Fibroblast of mammary gland (primary cell): ENCODE results near the gene KLK7.
A peak's percentile ranks its signal among the peaks of the same experiment; 100 is the strongest.

Experiments used
- DNase-seq: peaks from one replicate; pipeline ENCODE4 v3.0.0-alpha.2; 2010; ENCODE audit warnings: low read depth
- H3K4me3 ChIP-seq: 2 replicates; pipeline ENCODE4 v1.5.1; 2011; ENCODE audit warnings: low read depth, mild to moderate bottlenecking, low read length, moderate library complexity; ENCODE audit not compliant: control insufficient read depth
- TF ChIP-seq, protein P1 (sequence below): conservative IDR thresholded peaks from 2 replicates; pipeline ENCODE4 v1.5.1; 2011; ENCODE audit warnings: low read depth, low read length, inconsistent platforms; ENCODE audit not compliant: control insufficient read depth, insufficient read depth

KLK7 gene

DNA sequence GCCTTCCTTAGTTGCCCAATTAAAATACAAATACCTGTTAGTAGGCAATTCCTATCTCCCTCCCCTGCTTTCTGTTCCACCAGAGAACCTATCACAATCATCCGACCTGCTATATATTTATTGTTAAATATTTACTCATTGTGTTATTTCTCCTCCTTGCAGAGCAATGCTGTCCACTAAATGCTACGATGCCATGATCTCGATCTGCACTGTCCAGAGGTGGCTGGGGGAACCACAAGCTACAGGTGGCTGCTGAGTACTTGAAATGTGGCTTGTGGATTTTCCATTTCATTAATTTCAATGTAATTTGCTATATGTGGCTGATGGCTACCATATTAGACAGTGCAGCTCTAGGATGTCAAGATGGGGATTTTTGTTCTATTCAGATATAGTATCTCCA lies 19.5 kb downstream of the KLK7 start:
- DNase-seq = no peak
- TF ChIP-seq, protein P1, sequence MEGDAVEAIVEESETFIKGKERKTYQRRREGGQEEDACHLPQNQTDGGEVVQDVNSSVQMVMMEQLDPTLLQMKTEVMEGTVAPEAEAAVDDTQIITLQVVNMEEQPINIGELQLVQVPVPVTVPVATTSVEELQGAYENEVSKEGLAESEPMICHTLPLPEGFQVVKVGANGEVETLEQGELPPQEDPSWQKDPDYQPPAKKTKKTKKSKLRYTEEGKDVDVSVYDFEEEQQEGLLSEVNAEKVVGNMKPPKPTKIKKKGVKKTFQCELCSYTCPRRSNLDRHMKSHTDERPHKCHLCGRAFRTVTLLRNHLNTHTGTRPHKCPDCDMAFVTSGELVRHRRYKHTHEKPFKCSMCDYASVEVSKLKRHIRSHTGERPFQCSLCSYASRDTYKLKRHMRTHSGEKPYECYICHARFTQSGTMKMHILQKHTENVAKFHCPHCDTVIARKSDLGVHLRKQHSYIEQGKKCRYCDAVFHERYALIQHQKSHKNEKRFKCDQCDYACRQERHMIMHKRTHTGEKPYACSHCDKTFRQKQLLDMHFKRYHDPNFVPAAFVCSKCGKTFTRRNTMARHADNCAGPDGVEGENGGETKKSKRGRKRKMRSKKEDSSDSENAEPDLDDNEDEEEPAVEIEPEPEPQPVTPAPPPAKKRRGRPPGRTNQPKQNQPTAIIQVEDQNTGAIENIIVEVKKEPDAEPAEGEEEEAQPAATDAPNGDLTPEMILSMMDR = no peak
- no peak overlapping the region for H3K4me3 ChIP-seq

DNA sequence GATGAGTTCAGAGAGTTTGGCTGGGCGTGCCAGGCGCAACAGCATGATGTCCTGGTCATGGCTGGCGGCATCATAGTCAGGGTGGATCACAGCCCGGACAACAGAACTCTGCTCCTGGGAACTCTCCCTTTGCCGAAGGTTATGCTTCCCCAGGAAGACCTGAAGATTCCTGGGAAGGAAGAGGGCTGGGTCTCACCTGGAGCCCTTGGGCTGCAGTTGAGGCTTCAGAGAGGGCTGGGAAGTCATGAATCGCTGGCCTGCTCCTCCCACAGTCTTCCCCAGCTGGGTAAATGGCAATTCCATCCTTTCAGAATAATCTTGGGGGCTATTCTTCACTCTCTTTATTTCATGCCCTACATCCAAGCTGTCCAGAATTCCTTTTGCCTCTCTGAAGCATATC lies 20.3 kb downstream of the KLK7 start:
- no peak for DNase-seq
- no peak overlapping the region for H3K4me3 ChIP-seq
- TF ChIP-seq, protein P1 = no peak

DNA sequence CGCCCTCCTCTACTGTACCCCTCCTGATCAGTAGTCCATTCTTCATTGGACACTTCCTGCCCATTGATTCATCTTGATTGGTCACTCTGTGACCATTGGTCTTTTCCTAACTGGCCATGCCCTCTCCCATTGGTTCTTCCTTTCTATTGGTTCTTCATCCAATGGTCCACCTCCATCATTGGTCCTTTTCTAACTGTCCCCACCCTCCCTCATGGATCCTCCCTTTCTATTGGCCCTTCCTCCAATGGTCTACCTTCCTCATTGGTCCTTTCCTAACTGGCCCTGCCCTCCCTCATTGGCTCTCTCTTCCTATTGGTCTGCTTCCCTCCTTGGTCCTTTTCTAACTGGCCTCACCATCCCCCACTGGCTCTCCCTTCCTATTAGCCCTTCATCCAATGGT lies 21.5 kb downstream of the KLK7 start:
- DNase-seq = no peak
- TF ChIP-seq, protein P1 = no peak

DNA sequence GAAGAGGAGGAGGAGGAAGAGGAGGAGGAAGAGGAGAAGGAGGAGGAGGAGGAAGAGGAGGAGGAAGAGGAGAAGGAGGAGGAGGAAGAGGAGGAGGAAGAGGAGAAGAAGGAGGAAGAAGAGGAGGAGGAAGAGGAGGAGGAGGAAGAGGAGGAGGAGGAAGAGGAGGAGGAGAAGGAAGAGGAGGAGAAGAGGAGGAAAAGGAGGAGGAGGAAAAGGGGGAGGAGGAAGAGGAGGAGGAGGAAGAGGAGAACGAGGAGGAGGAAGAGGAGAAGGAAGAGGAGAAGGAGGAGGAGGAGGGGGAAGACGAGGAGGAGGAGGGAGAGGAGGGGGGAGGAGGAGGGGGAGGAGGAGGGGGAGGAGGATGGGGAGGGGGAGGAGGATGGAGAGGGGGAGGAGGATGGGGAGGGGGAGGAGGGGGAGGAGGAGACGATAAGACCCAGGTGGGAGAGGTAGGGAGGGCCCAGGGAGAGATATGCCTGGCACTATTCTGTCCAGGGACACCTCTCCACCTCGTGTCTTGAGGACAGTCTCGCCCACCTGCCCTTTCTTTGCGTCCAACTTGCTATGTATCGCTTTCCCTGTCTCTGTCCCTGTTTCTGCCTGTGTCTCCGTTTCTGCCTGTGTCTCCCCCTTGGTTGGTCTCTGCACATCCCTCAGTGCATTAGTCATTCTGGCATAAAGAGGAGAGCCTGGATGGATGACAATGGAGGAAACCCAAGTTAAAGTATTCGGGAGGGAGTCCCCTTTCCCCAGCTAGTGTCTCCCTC lies 23.8 kb downstream of the KLK7 start:
- TF ChIP-seq, protein P1 = no peak
- no peak overlapping the region for H3K4me3 ChIP-seq
- peak; percentile 13 for DNase-seq

More for the DNA sequence above, 21.5 kb downstream of the KLK7 start:
- H3K4me3 ChIP-seq = no peak overlapping the region

DNA sequence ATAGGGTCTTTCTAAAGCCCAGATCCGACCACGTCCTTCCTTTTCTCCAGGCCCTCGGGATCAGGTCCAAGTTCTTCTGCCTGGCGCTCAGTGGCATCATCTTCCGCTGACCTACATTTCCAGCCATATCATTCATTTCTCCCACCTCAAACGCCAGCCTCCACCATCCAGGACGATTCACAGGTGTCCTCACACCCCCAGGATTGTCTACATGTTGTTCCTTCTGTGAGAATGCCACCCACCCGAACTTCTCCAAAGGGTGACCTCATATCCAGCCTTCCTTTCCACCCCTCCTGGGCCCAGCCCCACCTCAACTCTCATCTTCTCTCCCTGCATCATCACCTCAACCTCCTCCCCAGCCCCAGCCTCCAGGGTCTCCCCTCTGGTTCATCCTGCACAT lies 26.1 kb downstream of the KLK7 start:
- DNase-seq = no peak
- TF ChIP-seq, protein P1 = no peak
- H3K4me3 ChIP-seq = no peak overlapping the region

DNA sequence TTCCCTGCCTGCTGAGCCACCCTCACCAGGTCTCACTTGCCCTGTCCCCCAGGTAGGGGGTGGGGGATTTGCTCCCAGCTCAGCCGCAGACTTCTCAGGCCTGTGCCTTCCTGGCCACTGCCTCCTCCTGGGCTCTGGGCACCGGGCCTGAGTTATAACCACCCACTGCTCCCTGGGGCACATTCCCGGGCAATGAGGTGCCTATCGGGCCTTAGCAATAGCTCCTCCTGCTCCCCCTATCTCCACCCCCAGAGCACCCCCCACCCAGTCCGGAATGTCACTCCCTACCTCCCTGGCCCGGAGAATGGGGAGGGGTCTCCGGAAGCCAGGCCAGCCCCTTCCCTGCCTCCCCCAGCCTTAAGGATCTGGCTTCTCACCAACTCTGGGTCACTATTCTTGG lies 30.8 kb downstream of the KLK7 start, which contains the start of gene KLK5:
Gene KLK5 (minus strand): TSS at position 129 of the 400 bp plus-strand sequence. CDS start 381 bp downstream, outside the sequence.
- TF ChIP-seq, protein P1 = no peak
- no peak within 1 kb of the TSS for H3K4me3 ChIP-seq
- DNase-seq = no peak
